Gastroesophageal sphincter (tissue), 4 donors: ENCODE data around the gene MTG2. TPM values are rescaled to one million over a fixed set of nuclear protein-coding genes. Genes with fewer than 3 reads are reported as not detected.

Experiments
- ATAC-seq: fragments of 150-250 bp; one replicate; pipeline ENCODE4 v1.9.1; 2016; ENCODE audit warnings: mild to moderate bottlenecking, moderate library complexity
- H3K27ac ChIP-seq, 4 donors: fragments of 200-600 bp; sonication (generic) in 3 of 4; 1 replicate in 3 of 4; 2 replicates in 1 of 4; pipeline ENCODE4 v1.5.1; 2016 to 2019
- H3K27me3 ChIP-seq: fragments of 200-600 bp; sonication (generic); one replicate; pipeline ENCODE4 v1.5.1; 2019
- H3K36me3 ChIP-seq, 2 donors: fragments of 200-600 bp; sonication (generic); one replicate each; pipeline ENCODE4 v1.5.1; 2019; ENCODE audit warnings: control low read depth in 1 of 2
- H3K4me1 ChIP-seq, 3 donors: fragments of 200-600 bp; sonication (generic); 1 replicate in 2 of 3; 2 replicates in 1 of 3; pipeline ENCODE4 v1.5.1; 2016 to 2019; ENCODE audit warnings: control low read depth in 2 of 3
- H3K4me3 ChIP-seq, 2 donors: fragments of 200-600 bp; sonication (generic); one replicate each; pipeline ENCODE4 v1.5.1; 2019; ENCODE audit warnings: mild to moderate bottlenecking in 1 of 2, moderate library complexity in 1 of 2
- H3K9me3 ChIP-seq, 3 donors: fragments of 200-600 bp; sonication (generic); one replicate each; pipeline ENCODE4 v1.5.1; 2017 to 2019; ENCODE audit warnings: control low read depth in 2 of 3
- CTCF ChIP-seq, 4 experiments: fragments of 200-600 bp in 2 of 4; fragments of 450-650 bp in 2 of 4; sonication (generic) in 1 of 4; IDR thresholded peaks; one replicate each; pipeline ENCODE4 v1.5.1; 2017 to 2019; ENCODE audit warnings: antibody characterized with exemption in 4 of 4, mild to moderate bottlenecking in 2 of 4, moderate library complexity in 2 of 4
- EP300 ChIP-seq: sonication (generic); formaldehyde crosslinking; IDR thresholded peaks from one replicate; pipeline ENCODE4 v1.6.1; 2017; ENCODE audit warnings: antibody characterized with exemption, mild to moderate bottlenecking
- POLR2A ChIP-seq, 2 donors: fragments of 450-650 bp; IDR thresholded peaks; one replicate each; pipeline ENCODE4 v1.6.1; 2017; ENCODE audit warnings: antibody characterized with exemption in 2 of 2, mild to moderate bottlenecking in 2 of 2, moderate library complexity in 1 of 2
- POLR2AphosphoS5 ChIP-seq: sonication (generic); formaldehyde crosslinking; IDR thresholded peaks from one replicate; pipeline ENCODE4 v1.6.1; 2017; ENCODE audit warnings: antibody characterized with exemption
- WGBS, 2 donors: methylation state at CpG; one replicate each; pipeline ENCODE4 v1.1.5; 2018; ENCODE audit warnings: low coverage in 1 of 2; 5-methylcytosine and 5-hydroxymethylcytosine counted together
- total RNA-seq, 4 donors: library from RNA; depleted of rRNA; stranded (reverse); fragments of >200 nt; gene quantifications; one replicate each; pipeline ENCODE4 v1.1.0, GENCODE V29; 2016

Gene MTG2
- total RNA-seq, 4 donors from 2014 or later = 23.7 to 31.3 (median 30.2) TPM

- no peak overlapping the region for H3K4me3 ChIP-seq
- H3K27me3 ChIP-seq = no peaks in the 10 kb centered on the region
- H3K4me1 ChIP-seq = peaks cover 0 to 42% (median 9%) of the 10 kb centered on the region in 3 donors
- no peaks in the 10 kb centered on the region for H3K9me3 ChIP-seq
- H3K27ac ChIP-seq = no peak overlapping the region
- peaks cover 0 to 15% of the 10 kb centered on the region in 2 donors for H3K36me3 ChIP-seq
- ATAC-seq = no peak
- 42 to 61% methylated on average over 4 to 7 of the region's 22 CpGs for WGBS, 2 donors
- no peak for TF ChIP-seq CTCF (IDR thresholded peaks at IDR 0.05)
- TF ChIP-seq POLR2AphosphoS5 = no peak
- TF ChIP-seq POLR2A (IDR thresholded peaks at IDR 0.05) = no peak
- no peak for TF ChIP-seq EP300
Observed at GRCh38 chr20:62246872-62247652, 64.2 kb downstream of the MTG2 start.

- peaks cover 0 to 38% (median 4%) of the 10 kb centered on the region in 3 donors for H3K4me1 ChIP-seq
- no peak for ATAC-seq
- peaks cover 0 to 6% of the 10 kb centered on the region in 2 donors for H3K36me3 ChIP-seq
- no peaks in the 10 kb centered on the region for H3K27me3 ChIP-seq
- H3K9me3 ChIP-seq = no peaks in the 10 kb centered on the region
- TF ChIP-seq CTCF (IDR thresholded peaks at IDR 0.05) (no peak), POLR2AphosphoS5 (no peak), EP300 (no peak), POLR2A (IDR thresholded peaks at IDR 0.05) (no peak)
- H3K4me3 ChIP-seq = no peak overlapping the region
- no peak overlapping the region for H3K27ac ChIP-seq
- WGBS, 2 donors = 75 to 79% methylated on average over 2 to 5 of the region's 6 CpGs
Observed at GRCh38 chr20:62248890-62249560, 66.2 kb downstream of the MTG2 start.

GRCh38 chr20:62252342-62252966 is 69.6 kb downstream of the MTG2 start:
- ATAC-seq = no peak
- peaks cover 0 to 18% (median 0%) of the 10 kb centered on the region in 3 donors for H3K4me1 ChIP-seq
- no peak overlapping the region for H3K4me3 ChIP-seq
- 79 to 84% methylated on average over 12 to 24 of the region's 26 CpGs for WGBS, 2 donors
- H3K9me3 ChIP-seq = no peaks in the 10 kb centered on the region
- H3K27ac ChIP-seq = no peak overlapping the region
- H3K36me3 ChIP-seq = peaks cover 0 to 19% of the 10 kb centered on the region in 2 donors
- TF ChIP-seq POLR2AphosphoS5 = no peak
- no peak for TF ChIP-seq CTCF (IDR thresholded peaks at IDR 0.05)
- TF ChIP-seq EP300 = no peak
- TF ChIP-seq POLR2A (IDR thresholded peaks at IDR 0.05) = no peak
- H3K27me3 ChIP-seq = no peaks in the 10 kb centered on the region

Other genes starting within 250 kb of the MTG2 start
- gene TAF4, start 117.1 kb upstream of the MTG2 start, total RNA-seq = 10 to 100 TPM in 3 of 4 donors, 1 to 10 TPM in 1; 7.6 to 19.9 (median 15.5) TPM
- gene LSM14B, start 60.6 kb upstream of the MTG2 start, total RNA-seq = 10 to 100 TPM; 23.6 to 38.4 (median 35.3) TPM
- gene PSMA7, start 39.6 kb upstream of the MTG2 start, total RNA-seq = 100 to 1,000 TPM; 253 to 352 (median 303) TPM
- 10 to 100 TPM in 2 of 4 donors, 1 to 10 TPM in 2; 6.8 to 12.3 (median 11.1) TPM for gene SS18L1, start 39.3 kb upstream of the MTG2 start, total RNA-seq
- not detected for gene HRH3, start 37.2 kb downstream of the MTG2 start, total RNA-seq
- gene OSBPL2, start 55.5 kb downstream of the MTG2 start, total RNA-seq = 10 to 100 TPM; 36.6 to 57.3 (median 46.7) TPM
- gene ADRM1, start 120.0 kb downstream of the MTG2 start, total RNA-seq = 100 to 1,000 TPM; 131 to 182 (median 151) TPM
- gene LAMA5, start 184.3 kb downstream of the MTG2 start, total RNA-seq = 100 to 1,000 TPM in 3 of 4 donors, 10 to 100 TPM in 1; 58.6 to 259 (median 172) TPM
- gene RPS21, start 204.1 kb downstream of the MTG2 start, total RNA-seq = 1,000 to 10,000 TPM in 3 of 4 donors, 100 to 1,000 TPM in 1; 383 to 2,881 (median 2,372) TPM
- gene CABLES2, start 224.3 kb downstream of the MTG2 start, total RNA-seq = 1 to 10 TPM; 2.7 to 9.8 (median 3.8) TPM
- gene RBBP8NL, start 244.5 kb downstream of the MTG2 start, total RNA-seq = under 1 TPM in 1 of 4 donors, not detected in 3; 0.20 TPM